H1 (cell line): ENCODE data around the gene GRB7.

ENCODE experiments used
- CHD2 ChIP-seq: IDR thresholded peaks from 2 replicates; pipeline ENCODE4 v1.6.1; 2012; ENCODE audit warnings: low read length, improper control_type of control experiment
- EZH2 ChIP-seq: fragments of 200-600 bp; sonication (generic); IDR thresholded peaks from 2 replicates; pipeline ENCODE4 v1.7.1; 2012; ENCODE audit warnings: low read depth, mild to moderate bottlenecking, moderate library complexity, low read length, inconsistent platforms; ENCODE audit not compliant: severe bottlenecking
- SP2 ChIP-seq: IDR thresholded peaks from 2 replicates; pipeline ENCODE4 v1.6.1; 2012; ENCODE audit warnings: mild to moderate bottlenecking, low read length, inconsistent platforms
- TF ChIP-seq, protein P1 (sequence below), 3 experiments: IDR thresholded peaks; 1 replicate in 2 of 3; 2 replicates in 1 of 3; pipeline versions ENCODE4 v1.5.1 to v1.6.1; 2011; ENCODE audit warnings: low read length in 3 of 3, mild to moderate bottlenecking in 3 of 3, inconsistent platforms in 2 of 3, low read depth in 1 of 3, moderate library complexity in 1 of 3; ENCODE audit not compliant: insufficient read depth in 1 of 3; ENCODE audit errors: control extremely low read depth in 1 of 3

DNA sequence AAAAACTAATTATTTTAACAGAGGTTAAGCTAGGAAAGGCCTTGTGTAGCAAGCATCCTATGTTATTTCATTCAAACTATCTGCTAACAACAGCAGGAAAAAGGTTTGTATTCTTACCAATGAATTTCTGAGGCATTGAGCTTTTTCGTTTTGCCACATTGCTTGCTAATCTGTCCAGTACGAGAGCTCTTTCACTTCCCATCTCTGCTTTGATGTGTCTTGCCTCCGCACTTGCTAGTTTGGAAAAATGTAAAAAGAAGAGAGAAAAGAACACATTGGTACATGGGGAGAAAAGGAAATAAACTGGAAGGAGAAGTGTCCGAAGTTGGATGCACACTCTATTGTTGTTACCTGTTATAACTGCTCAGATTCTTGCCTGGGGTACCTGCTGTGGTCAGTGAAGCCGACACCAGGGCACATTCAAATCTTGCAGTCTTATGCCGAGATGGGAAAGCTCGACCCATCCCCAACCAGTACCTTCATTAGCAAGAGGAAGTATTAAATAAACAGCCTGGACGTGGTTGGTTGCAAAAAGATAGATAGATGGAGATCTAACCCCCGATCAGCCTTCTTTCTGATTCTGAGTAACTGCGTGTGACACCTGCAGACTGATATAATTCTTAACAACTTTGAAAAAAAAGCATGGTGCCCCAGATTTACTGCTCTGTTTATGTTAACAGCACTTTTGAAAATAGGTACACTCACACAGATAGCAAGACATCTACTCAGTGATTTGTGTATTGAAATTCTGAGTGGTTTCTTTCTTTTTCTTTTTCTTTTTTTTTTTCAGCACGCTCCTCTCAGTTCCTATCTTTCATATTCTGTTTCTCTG lies 40.0 kb downstream of the GRB7 start:
- no peak for TF ChIP-seq CHD2
- TF ChIP-seq EZH2: no peak
- TF ChIP-seq, protein P1, sequence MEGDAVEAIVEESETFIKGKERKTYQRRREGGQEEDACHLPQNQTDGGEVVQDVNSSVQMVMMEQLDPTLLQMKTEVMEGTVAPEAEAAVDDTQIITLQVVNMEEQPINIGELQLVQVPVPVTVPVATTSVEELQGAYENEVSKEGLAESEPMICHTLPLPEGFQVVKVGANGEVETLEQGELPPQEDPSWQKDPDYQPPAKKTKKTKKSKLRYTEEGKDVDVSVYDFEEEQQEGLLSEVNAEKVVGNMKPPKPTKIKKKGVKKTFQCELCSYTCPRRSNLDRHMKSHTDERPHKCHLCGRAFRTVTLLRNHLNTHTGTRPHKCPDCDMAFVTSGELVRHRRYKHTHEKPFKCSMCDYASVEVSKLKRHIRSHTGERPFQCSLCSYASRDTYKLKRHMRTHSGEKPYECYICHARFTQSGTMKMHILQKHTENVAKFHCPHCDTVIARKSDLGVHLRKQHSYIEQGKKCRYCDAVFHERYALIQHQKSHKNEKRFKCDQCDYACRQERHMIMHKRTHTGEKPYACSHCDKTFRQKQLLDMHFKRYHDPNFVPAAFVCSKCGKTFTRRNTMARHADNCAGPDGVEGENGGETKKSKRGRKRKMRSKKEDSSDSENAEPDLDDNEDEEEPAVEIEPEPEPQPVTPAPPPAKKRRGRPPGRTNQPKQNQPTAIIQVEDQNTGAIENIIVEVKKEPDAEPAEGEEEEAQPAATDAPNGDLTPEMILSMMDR (IDR thresholded peaks at IDR 0.05; ENCODE audit: control extremely low read depth in 1 of 3, insufficient read depth in 1 of 3, low read depth in 1 of 3, low read length in 3 of 3): no peak
- TF ChIP-seq SP2: no peak
